SK-N-SH (cell line): ENCODE measurements around the gene NTSR1. TPM values are rescaled to one million over a fixed set of nuclear protein-coding genes. Genes with fewer than 3 reads are reported as not detected.

Experiments
- CTCF ChIA-PET: fragments of 300-600, 350-600 bp; formaldehyde crosslinking; extraction: SDS; loops from one replicate; lab custom pipeline; 2021; lab: Yijun Ruan, JAX
- POLR2A ChIA-PET: fragments of 350-600 bp; sonication (Branson Sonifier 250); formaldehyde crosslinking; extraction: SDS; loops from one replicate; lab custom pipeline; 2020; ENCODE audit warnings: antibody characterized with exemption, inconsistent platforms; lab: Yijun Ruan, JAX
- DNase-seq: peaks from one replicate; pipeline ENCODE4 v3.0.0; 2012
- H2AFZ ChIP-seq: fragments of 200-600 bp; sonication (generic); 2 replicates; pipeline ENCODE4 v1.8.1; 2016; ENCODE audit warnings: antibody characterized with exemption, mild to moderate bottlenecking, low read depth
- H3F3A ChIP-seq: fragments of 200-600 bp; sonication (generic); replicated peaks from 2 replicates; pipeline ENCODE3; 2016; ENCODE audit warnings: antibody characterized with exemption, mild to moderate bottlenecking; ENCODE audit not compliant: insufficient read depth
- H3K27ac ChIP-seq, 2 experiments: fragments of 200-500 bp in 1 of 2; fragments of 200-600 bp in 1 of 2; sonication (Bioruptor generic) in 1 of 2; sonication (generic), shearing (Covaris generic) in 1 of 2; 2 replicates each; pipeline versions ENCODE4 v1.5.1 to v1.6.1; 2014 to 2016; ENCODE audit warnings: low read depth in 2 of 2, inconsistent platforms in 1 of 2, low read length in 1 of 2, mild to moderate bottlenecking in 1 of 2, mixed read lengths in 1 of 2
- H3K27me3 ChIP-seq: fragments of 200-600 bp; sonication (generic), shearing (Covaris generic); 2 replicates; pipeline ENCODE4 v1.6.1; 2016; ENCODE audit warnings: mixed run types; ENCODE audit not compliant: insufficient read depth
- H3K36me3 ChIP-seq, 2 experiments: fragments of 200-500 bp in 1 of 2; fragments of 200-600 bp in 1 of 2; sonication (Bioruptor generic) in 1 of 2; sonication (generic) in 1 of 2; replicated peaks in 1 of 2; 2 replicates each; pipeline versions ENCODE3 to v1.5.1; 2014 to 2016; ENCODE audit warnings: low read length in 1 of 2, mild to moderate bottlenecking in 1 of 2; ENCODE audit not compliant: insufficient read depth in 2 of 2, control insufficient read depth in 1 of 2
- H3K4me1 ChIP-seq, 2 experiments: fragments of 200-500 bp in 1 of 2; fragments of 200-600 bp in 1 of 2; sonication (Bioruptor generic) in 1 of 2; sonication (generic), shearing (Covaris generic) in 1 of 2; 2 replicates each; pipeline versions ENCODE4 v1.5.1 to v1.6.1; 2014 to 2016; ENCODE audit warnings: low read depth in 1 of 2, low read length in 1 of 2, mixed run types in 1 of 2; ENCODE audit not compliant: insufficient read depth in 2 of 2, control insufficient read depth in 1 of 2
- H3K4me2 ChIP-seq: fragments of 200-600 bp; sonication (generic), shearing (Covaris generic); 2 replicates; pipeline ENCODE4 v1.6.1; 2017; ENCODE audit warnings: mixed run types
- H3K4me3 ChIP-seq, 2 experiments: fragments of 200-500 bp in 1 of 2; fragments of 200-600 bp in 1 of 2; sonication (Bioruptor generic) in 1 of 2; sonication (generic), shearing (Covaris generic) in 1 of 2; 2 replicates each; pipeline versions ENCODE4 v1.5.1 to v1.8.1; 2014 to 2016; ENCODE audit warnings: low read depth in 2 of 2, inconsistent platforms in 1 of 2, low read length in 1 of 2, mild to moderate bottlenecking in 1 of 2, mixed read lengths in 1 of 2, moderate library complexity in 1 of 2
- H3K79me2 ChIP-seq: fragments of 200-600 bp; sonication (generic); 2 replicates; pipeline ENCODE4 v1.8.1; 2017; ENCODE audit warnings: mild to moderate bottlenecking; ENCODE audit not compliant: insufficient read depth
- H3K9ac ChIP-seq: fragments of 200-600 bp; sonication (generic); 2 replicates; pipeline ENCODE4 v1.6.1; 2017; ENCODE audit warnings: mixed run types
- H3K9me2 ChIP-seq: fragments of 200-600 bp; sonication (generic); 2 replicates; pipeline ENCODE4 v1.6.1; 2017; ENCODE audit warnings: mixed run types
- H3K9me3 ChIP-seq: fragments of 200-600 bp; sonication (generic); 2 replicates; pipeline ENCODE4 v1.6.1; 2017; ENCODE audit warnings: mixed run types, mild to moderate bottlenecking, moderate library complexity
- H4K20me1 ChIP-seq: fragments of 200-600 bp; sonication (generic); 2 replicates; pipeline ENCODE4 v1.6.1; 2017; ENCODE audit warnings: mild to moderate bottlenecking, mixed run types; ENCODE audit not compliant: insufficient read depth
- ELF1 ChIP-seq: IDR thresholded peaks from 2 replicates; pipeline ENCODE4 v1.4.0; 2012
- EP300 ChIP-seq, 2 experiments: IDR thresholded peaks; 2 replicates each; pipeline versions ENCODE4 v1.4.0 to v1.6.1; 2012; ENCODE audit warnings: borderline replicate concordance in 1 of 2, low read depth in 1 of 2, low read length in 1 of 2
- EZH2phosphoT487 ChIP-seq: fragments of 200-600 bp; sonication (generic); IDR thresholded peaks from 2 replicates; pipeline ENCODE4 v1.6.1; 2017; ENCODE audit warnings: low read depth, mixed run types, mild to moderate bottlenecking, antibody characterized with exemption, moderate library complexity, borderline replicate concordance
- FOSL2 ChIP-seq: IDR thresholded peaks from 2 replicates; pipeline ENCODE4 v1.4.0; 2012; ENCODE audit warnings: low read depth, mild to moderate bottlenecking, moderate library complexity, borderline replicate concordance
- FOXJ3 ChIP-seq: sonication (generic); formaldehyde crosslinking; IDR thresholded peaks from 2 replicates; pipeline ENCODE4 v1.5.1; 2020; ENCODE audit warnings: mild to moderate bottlenecking, missing genetic modification reagents
- FOXM1 ChIP-seq: IDR thresholded peaks from 2 replicates; pipeline ENCODE4 v1.4.0; 2012; ENCODE audit warnings: low read depth, mild to moderate bottlenecking
- MXI1 ChIP-seq: IDR thresholded peaks from 2 replicates; pipeline ENCODE4 v1.6.1; 2012; ENCODE audit warnings: mild to moderate bottlenecking, low read depth, low read length, improper control_type of control experiment
- POLR2AphosphoS5 ChIP-seq: IDR thresholded peaks from 2 replicates; pipeline ENCODE4 v1.6.1; 2012; ENCODE audit warnings: low read depth, low read length
- RAD21 ChIP-seq: IDR thresholded peaks from 2 replicates; pipeline ENCODE4 v1.6.1; 2012; ENCODE audit warnings: mild to moderate bottlenecking, low read length
- RCOR1 ChIP-seq: fragments of 150-350 bp; IDR thresholded peaks from 2 replicates; pipeline ENCODE4 v1.6.1; 2017; ENCODE audit warnings: antibody characterized with exemption, low read length
- RXRA ChIP-seq: IDR thresholded peaks from 2 replicates; pipeline ENCODE4 v1.4.0; 2012; ENCODE audit warnings: low read depth, mild to moderate bottlenecking, borderline replicate concordance
- SIN3A ChIP-seq: IDR thresholded peaks from 2 replicates; pipeline ENCODE4 v1.6.1; 2012; ENCODE audit warnings: low read depth, mild to moderate bottlenecking, low read length, moderate library complexity, borderline replicate concordance
- SMC3 ChIP-seq: IDR thresholded peaks from 2 replicates; pipeline ENCODE4 v1.6.1; 2012; ENCODE audit warnings: low read depth, low read length, improper control_type of control experiment
- TAF1 ChIP-seq: IDR thresholded peaks from 2 replicates; pipeline ENCODE4 v1.6.1; 2012; ENCODE audit warnings: low read depth, mild to moderate bottlenecking, low read length, moderate library complexity, borderline replicate concordance
- TEAD4 ChIP-seq: IDR thresholded peaks from 2 replicates; pipeline ENCODE4 v1.4.0; 2012; ENCODE audit warnings: mild to moderate bottlenecking, borderline replicate concordance; ENCODE audit not compliant: insufficient read depth
- WGBS: methylation state at CpG from one replicate; pipeline ENCODE4 v1.1.6; 2017; ENCODE audit warnings: low lambda C conversion rate; 5-methylcytosine and 5-hydroxymethylcytosine counted together
- polyA plus RNA-seq, 3 experiments: library from polyadenylated mRNA; depleted of rRNA; stranded (reverse); fragments of >200 nt; gene quantifications; 2 replicates each; pipeline ENCODE4 v1.2.3, GENCODE V29; 2012
- TF ChIP-seq, protein P1 (sequence below): IDR thresholded peaks from 2 replicates; pipeline ENCODE4 v1.4.0; 2012; ENCODE audit warnings: low read depth, borderline replicate concordance
- TF ChIP-seq, protein P2 (sequence below): IDR thresholded peaks from 2 replicates; pipeline ENCODE4 v1.4.0; 2012; ENCODE audit warnings: low read depth, borderline replicate concordance
- TF ChIP-seq, protein P3 (sequence below): fragments of 150-350 bp; IDR thresholded peaks from 2 replicates; pipeline ENCODE4 v1.6.1; 2017; ENCODE audit warnings: antibody characterized with exemption, low read length, low read depth, borderline replicate concordance
- TF ChIP-seq, protein P4 (sequence below): fragments of 150-350 bp; IDR thresholded peaks from 2 replicates; pipeline ENCODE4 v1.6.1; 2016; ENCODE audit warnings: mild to moderate bottlenecking, low read depth, low read length

Gene NTSR1
- polyA plus RNA-seq, 1 of the 3 experiments (the other 2 are of a cell fraction), result 8.2 TPM

DNA sequence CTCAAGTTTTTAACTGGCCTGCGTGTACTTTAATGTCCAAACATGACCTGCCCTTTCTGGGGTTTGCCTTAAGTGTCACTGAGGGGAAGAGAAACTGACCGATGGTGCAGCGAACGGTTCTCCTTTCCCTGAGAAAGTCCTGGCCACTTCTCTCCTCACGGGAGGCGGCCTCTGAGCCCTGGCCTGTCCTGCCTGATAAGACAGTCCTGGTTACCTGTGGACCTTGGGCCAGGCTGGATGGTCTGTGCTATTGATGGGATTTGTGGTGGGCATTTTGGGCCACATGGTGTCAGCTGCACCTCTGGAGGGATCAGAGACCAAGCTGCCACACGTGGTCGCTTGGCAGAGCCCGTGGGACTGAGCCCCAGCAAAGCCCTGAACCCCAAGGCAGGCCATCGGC, 11.6 kb upstream of the NTSR1 start:
- Histone ChIP-seq H3K9me2 (no peaks in the 10 kb centered on the region), H3F3A (no peaks in the 10 kb centered on the region), H3K36me3 (no peaks in the 10 kb centered on the region), H3K9ac (no peak overlapping the region), H3K4me3 (no peak overlapping the region), H4K20me1 (no peaks in the 10 kb centered on the region), H3K9me3 (no peaks in the 10 kb centered on the region), H2AFZ (no peak overlapping the region), H3K4me1 (peaks cover 0 to 12% of the 10 kb centered on the region in 2 experiments; a peak in 3 of 4 replicates), H3K27ac (no peak overlapping the region), H3K4me2 (no peak overlapping the region), H3K27me3 (no peaks in the 10 kb centered on the region), H3K79me2 (no peaks in the 10 kb centered on the region)
- no peak for TF ChIP-seq SIN3A
- no peak for TF ChIP-seq POLR2AphosphoS5
- no peak for TF ChIP-seq FOXJ3 (CRISPR knock-in tag)
- TF ChIP-seq, protein P1, sequence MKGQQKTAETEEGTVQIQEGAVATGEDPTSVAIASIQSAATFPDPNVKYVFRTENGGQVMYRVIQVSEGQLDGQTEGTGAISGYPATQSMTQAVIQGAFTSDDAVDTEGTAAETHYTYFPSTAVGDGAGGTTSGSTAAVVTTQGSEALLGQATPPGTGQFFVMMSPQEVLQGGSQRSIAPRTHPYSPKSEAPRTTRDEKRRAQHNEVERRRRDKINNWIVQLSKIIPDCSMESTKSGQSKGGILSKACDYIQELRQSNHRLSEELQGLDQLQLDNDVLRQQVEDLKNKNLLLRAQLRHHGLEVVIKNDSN, result no peak
- TF ChIP-seq, protein P2, sequence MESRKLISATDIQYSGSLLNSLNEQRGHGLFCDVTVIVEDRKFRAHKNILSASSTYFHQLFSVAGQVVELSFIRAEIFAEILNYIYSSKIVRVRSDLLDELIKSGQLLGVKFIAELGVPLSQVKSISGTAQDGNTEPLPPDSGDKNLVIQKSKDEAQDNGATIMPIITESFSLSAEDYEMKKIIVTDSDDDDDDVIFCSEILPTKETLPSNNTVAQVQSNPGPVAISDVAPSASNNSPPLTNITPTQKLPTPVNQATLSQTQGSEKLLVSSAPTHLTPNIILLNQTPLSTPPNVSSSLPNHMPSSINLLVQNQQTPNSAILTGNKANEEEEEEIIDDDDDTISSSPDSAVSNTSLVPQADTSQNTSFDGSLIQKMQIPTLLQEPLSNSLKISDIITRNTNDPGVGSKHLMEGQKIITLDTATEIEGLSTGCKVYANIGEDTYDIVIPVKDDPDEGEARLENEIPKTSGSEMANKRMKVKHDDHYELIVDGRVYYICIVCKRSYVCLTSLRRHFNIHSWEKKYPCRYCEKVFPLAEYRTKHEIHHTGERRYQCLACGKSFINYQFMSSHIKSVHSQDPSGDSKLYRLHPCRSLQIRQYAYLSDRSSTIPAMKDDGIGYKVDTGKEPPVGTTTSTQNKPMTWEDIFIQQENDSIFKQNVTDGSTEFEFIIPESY, result no peak
- no peak for TF ChIP-seq SMC3
- no peak for TF ChIP-seq FOXM1
- no peak for TF ChIP-seq RXRA
- no peak for TF ChIP-seq EP300 (IDR thresholded peaks at IDR 0.05; ENCODE audit: borderline replicate concordance in 1 of 2, low read depth in 1 of 2, low read length in 1 of 2)
- no peak for TF ChIP-seq RCOR1
- TF ChIP-seq TAF1, result no peak
- no peak for TF ChIP-seq TEAD4
- TF ChIP-seq ELF1, result no peak
- no peak for TF ChIP-seq EZH2phosphoT487
- TF ChIP-seq, protein P3, sequence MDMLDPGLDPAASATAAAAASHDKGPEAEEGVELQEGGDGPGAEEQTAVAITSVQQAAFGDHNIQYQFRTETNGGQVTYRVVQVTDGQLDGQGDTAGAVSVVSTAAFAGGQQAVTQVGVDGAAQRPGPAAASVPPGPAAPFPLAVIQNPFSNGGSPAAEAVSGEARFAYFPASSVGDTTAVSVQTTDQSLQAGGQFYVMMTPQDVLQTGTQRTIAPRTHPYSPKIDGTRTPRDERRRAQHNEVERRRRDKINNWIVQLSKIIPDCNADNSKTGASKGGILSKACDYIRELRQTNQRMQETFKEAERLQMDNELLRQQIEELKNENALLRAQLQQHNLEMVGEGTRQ, result no peak
- TF ChIP-seq, protein P4, sequence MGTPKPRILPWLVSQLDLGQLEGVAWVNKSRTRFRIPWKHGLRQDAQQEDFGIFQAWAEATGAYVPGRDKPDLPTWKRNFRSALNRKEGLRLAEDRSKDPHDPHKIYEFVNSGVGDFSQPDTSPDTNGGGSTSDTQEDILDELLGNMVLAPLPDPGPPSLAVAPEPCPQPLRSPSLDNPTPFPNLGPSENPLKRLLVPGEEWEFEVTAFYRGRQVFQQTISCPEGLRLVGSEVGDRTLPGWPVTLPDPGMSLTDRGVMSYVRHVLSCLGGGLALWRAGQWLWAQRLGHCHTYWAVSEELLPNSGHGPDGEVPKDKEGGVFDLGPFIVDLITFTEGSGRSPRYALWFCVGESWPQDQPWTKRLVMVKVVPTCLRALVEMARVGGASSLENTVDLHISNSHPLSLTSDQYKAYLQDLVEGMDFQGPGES, result no peak
- no peak for TF ChIP-seq RAD21
- no peak for TF ChIP-seq MXI1
- TF ChIP-seq FOSL2, result no peak
- WGBS, result 80% methylated on average over 7 of the region's 10 CpGs
- ChIA-PET CTCF (interaction anchor here (1.2 to 1.6 kb wide), 2 partner anchors 94 to 197 kb away, joined by 3 to 4 read pairs; no protein-coding TSS in a partner anchor), POLR2A (no interaction called here)
- no peak for DNase-seq
